ENCODE data around the gene APELA.
A peak's percentile ranks its signal among the peaks of the same experiment; 100 is the strongest.
"Not testable (repeated sequence)": the region's sequence is repeated elsewhere in the genome, so short reads cannot be mapped to it uniquely, and the experiment has no call there.

APELA gene

GRCh38 chr4:164902608-164903007, 25.6 kb downstream of the APELA start:
- peak; percentile 21 for ATAC-seq
- H3K4me1 Mint-ChIP-seq: no peaks in the 10 kb centered on the region
- no peak overlapping the region for H3K4me3 Mint-ChIP-seq
- H3K27me3 Mint-ChIP-seq: peaks cover 13% of the 10 kb centered on the region
- H3K27ac Mint-ChIP-seq: no peak overlapping the region
- H3K9me3 Mint-ChIP-seq: no peaks in the 10 kb centered on the region
- no peaks in the 10 kb centered on the region for H3K36me3 Mint-ChIP-seq

GRCh38 chr4:164904336-164904735, 27.4 kb downstream of the APELA start:
- H3K36me3 Mint-ChIP-seq: no peaks in the 10 kb centered on the region
- no peaks in the 10 kb centered on the region for H3K4me1 Mint-ChIP-seq
- H3K9me3 Mint-ChIP-seq: no peaks in the 10 kb centered on the region
- H3K4me3 Mint-ChIP-seq: no peak overlapping the region
- ATAC-seq: no peak
- no peak overlapping the region for H3K27ac Mint-ChIP-seq
- peaks cover under 1% of the 10 kb centered on the region for H3K27me3 Mint-ChIP-seq

- H3K4me3 Mint-ChIP-seq: no peak overlapping the region
- H3K9me3 Mint-ChIP-seq: no peaks in the 10 kb centered on the region
- H3K27me3 Mint-ChIP-seq: no peaks in the 10 kb centered on the region
- no peaks in the 10 kb centered on the region for H3K36me3 Mint-ChIP-seq
- H3K27ac Mint-ChIP-seq: no peak overlapping the region
- H3K4me1 Mint-ChIP-seq: no peaks in the 10 kb centered on the region
- ATAC-seq: no peak
Measured at GRCh38 chr4:164904941-164905340, 28.0 kb downstream of the APELA start.

- Mint-ChIP-seq H3K27ac (no peak overlapping the region), H3K9me3 (no peaks in the 10 kb centered on the region), H3K4me1 (no peaks in the 10 kb centered on the region), H3K36me3 (no peaks in the 10 kb centered on the region), H3K4me3 (no peak overlapping the region), H3K27me3 (no peaks in the 10 kb centered on the region)
- ATAC-seq: no peak
Measured at GRCh38 chr4:164906368-164906767, 29.4 kb downstream of the APELA start.

- not testable (repeated sequence) for H3K4me3 Mint-ChIP-seq
Measured at GRCh38 chr4:164913506-164913905, 36.5 kb downstream of the APELA start.

GRCh38 chr4:164918956-164919355, 42.0 kb downstream of the APELA start:
- Mint-ChIP-seq H3K27me3 (no peaks in the 10 kb centered on the region), H3K27ac (no peak overlapping the region), H3K4me3 (no peak overlapping the region), H3K9me3 (no peaks in the 10 kb centered on the region), H3K4me1 (no peaks in the 10 kb centered on the region), H3K36me3 (no peaks in the 10 kb centered on the region)
- no peak for ATAC-seq

More at GRCh38 chr4:164913506-164913905, 36.5 kb downstream of the APELA start:
- H3K27ac Mint-ChIP-seq, ATAC-seq, H3K27me3 Mint-ChIP-seq, H3K9me3 Mint-ChIP-seq, H3K36me3 Mint-ChIP-seq, H3K4me1 Mint-ChIP-seq: not testable (repeated sequence)

- no peaks in the 10 kb centered on the region for H3K27me3 Mint-ChIP-seq
- no peaks in the 10 kb centered on the region for H3K4me1 Mint-ChIP-seq
- ATAC-seq: no peak
- H3K27ac Mint-ChIP-seq: no peak overlapping the region
- no peaks in the 10 kb centered on the region for H3K9me3 Mint-ChIP-seq
- no peaks in the 10 kb centered on the region for H3K36me3 Mint-ChIP-seq
- H3K4me3 Mint-ChIP-seq: no peak overlapping the region
Measured at GRCh38 chr4:164924670-164925238, 47.8 kb downstream of the APELA start.

- Mint-ChIP-seq H3K27me3 (no peaks in the 10 kb centered on the region), H3K9me3 (no peaks in the 10 kb centered on the region), H3K36me3 (no peaks in the 10 kb centered on the region), H3K4me1 (no peaks in the 10 kb centered on the region), H3K4me3 (no peak overlapping the region), H3K27ac (no peak overlapping the region)
- ATAC-seq: no peak
Measured at GRCh38 chr4:164926301-164926700, 49.3 kb downstream of the APELA start.

- not testable (repeated sequence) for H3K4me3 Mint-ChIP-seq, H3K4me1 Mint-ChIP-seq, H3K27ac Mint-ChIP-seq, H3K36me3 Mint-ChIP-seq, H3K27me3 Mint-ChIP-seq, ATAC-seq, H3K9me3 Mint-ChIP-seq
Measured at GRCh38 chr4:164927101-164927500, 50.1 kb downstream of the APELA start.

GRCh38 chr4:164930647-164931046, 53.7 kb downstream of the APELA start:
- Mint-ChIP-seq H3K36me3 (no peaks in the 10 kb centered on the region), H3K9me3 (no peaks in the 10 kb centered on the region), H3K4me1 (no peaks in the 10 kb centered on the region), H3K4me3 (no peak overlapping the region), H3K27me3 (peaks cover 20% of the 10 kb centered on the region), H3K27ac (no peak overlapping the region)
- no peak for ATAC-seq

GRCh38 chr4:164931551-164932324, 54.8 kb downstream of the APELA start:
- no peaks in the 10 kb centered on the region for H3K4me1 Mint-ChIP-seq
- no peak overlapping the region for H3K27ac Mint-ChIP-seq
- no peaks in the 10 kb centered on the region for H3K36me3 Mint-ChIP-seq
- no peak for ATAC-seq
- no peak overlapping the region for H3K4me3 Mint-ChIP-seq
- peaks cover 20% of the 10 kb centered on the region for H3K27me3 Mint-ChIP-seq
- H3K9me3 Mint-ChIP-seq: no peaks in the 10 kb centered on the region

GRCh38 chr4:164933244-164933643, 56.3 kb downstream of the APELA start:
- Mint-ChIP-seq H3K9me3 (no peaks in the 10 kb centered on the region), H3K36me3 (no peaks in the 10 kb centered on the region), H3K27me3 (peaks cover 29% of the 10 kb centered on the region), H3K4me3 (no peak overlapping the region), H3K27ac (no peak overlapping the region), H3K4me1 (no peaks in the 10 kb centered on the region)
- no peak for ATAC-seq

GRCh38 chr4:164935363-164935762, 58.4 kb downstream of the APELA start:
- no peak for ATAC-seq
- H3K36me3 Mint-ChIP-seq: no peaks in the 10 kb centered on the region
- H3K4me3 Mint-ChIP-seq: no peak overlapping the region
- H3K4me1 Mint-ChIP-seq: no peaks in the 10 kb centered on the region
- H3K9me3 Mint-ChIP-seq: no peaks in the 10 kb centered on the region
- peaks cover 47% of the 10 kb centered on the region for H3K27me3 Mint-ChIP-seq
- H3K27ac Mint-ChIP-seq: peak overlapping the region; percentile 61

- not testable (repeated sequence) for H3K4me3 Mint-ChIP-seq, ATAC-seq, H3K9me3 Mint-ChIP-seq, H3K36me3 Mint-ChIP-seq, H3K4me1 Mint-ChIP-seq
- H3K27ac Mint-ChIP-seq: peak overlapping the region; percentile 61
- peaks cover 49% of the 10 kb centered on the region for H3K27me3 Mint-ChIP-seq
Measured at GRCh38 chr4:164935865-164936606, 59.1 kb downstream of the APELA start.

- ATAC-seq: peak; percentile 42
- no peak overlapping the region for H3K4me3 Mint-ChIP-seq
- H3K27ac Mint-ChIP-seq: no peak overlapping the region
- no peaks in the 10 kb centered on the region for H3K9me3 Mint-ChIP-seq
- H3K36me3 Mint-ChIP-seq: no peaks in the 10 kb centered on the region
- H3K27me3 Mint-ChIP-seq: peaks cover 58% of the 10 kb centered on the region
- H3K4me1 Mint-ChIP-seq: no peaks in the 10 kb centered on the region
Measured at GRCh38 chr4:164937576-164938270, 60.7 kb downstream of the APELA start.
